ENCODE measurements around the gene CD38.

GRCh38 chr4:15758294-15758693, 19.8 kb upstream of the CD38 start:
- TF ChIP-seq CTCF (IDR thresholded peaks at IDR 0.05) (no peak), POLR2A (IDR thresholded peaks at IDR 0.05) (no peak)
